ENCODE measurements around the gene SLC9A1. TPM values are rescaled to one million over a fixed set of nuclear protein-coding genes. Genes with fewer than 3 reads are reported as not detected.

Gene SLC9A1
- total and polyA plus RNA-seq, 2 experiments from 2014 or later = 13.9 to 19.4 TPM

GRCh38 chr1:27133158-27133557, 21.8 kb downstream of the SLC9A1 start:
- Histone ChIP-seq H3K27me3 (no peaks in the 10 kb centered on the region), H3K36me3 (no peaks in the 10 kb centered on the region), H3K4me1 (ENCODE audit: low read depth) (peaks cover 18% of the 10 kb centered on the region), H3K4me3 (no peak overlapping the region), H3K27ac (no peak overlapping the region), H3K9me3 (ENCODE audit: low read depth) (no peaks in the 10 kb centered on the region)
- no peak for TF ChIP-seq CTCF (IDR thresholded peaks at IDR 0.05; ENCODE audit: low read depth, low read length)
- no peak for DNase-seq (ENCODE audit: low read depth in 1 of 2, low spot score in 1 of 2)

GRCh38 chr1:27132624-27133023, 22.3 kb downstream of the SLC9A1 start:
- no peak for TF ChIP-seq CTCF (IDR thresholded peaks at IDR 0.05; ENCODE audit: low read depth, low read length)
- H3K9me3 ChIP-seq (ENCODE audit: low read depth) = no peaks in the 10 kb centered on the region
- H3K27me3 ChIP-seq = no peaks in the 10 kb centered on the region
- no peak overlapping the region for H3K27ac ChIP-seq
- peaks cover 12% of the 10 kb centered on the region for H3K4me1 ChIP-seq (ENCODE audit: low read depth)
- H3K4me3 ChIP-seq = no peak overlapping the region
- no peaks in the 10 kb centered on the region for H3K36me3 ChIP-seq
- no peak for DNase-seq (ENCODE audit: low read depth in 1 of 2, low spot score in 1 of 2)

- TF ChIP-seq CTCF (IDR thresholded peaks at IDR 0.05; ENCODE audit: low read depth, low read length) = no peak
- DNase-seq (ENCODE audit: low read depth in 1 of 2, low spot score in 1 of 2) = no peak
- no peak overlapping the region for H3K4me3 ChIP-seq
- no peak overlapping the region for H3K27ac ChIP-seq
- H3K36me3 ChIP-seq = no peaks in the 10 kb centered on the region
- no peaks in the 10 kb centered on the region for H3K9me3 ChIP-seq (ENCODE audit: low read depth)
- H3K4me1 ChIP-seq (ENCODE audit: low read depth) = peaks cover 8% of the 10 kb centered on the region
- no peaks in the 10 kb centered on the region for H3K27me3 ChIP-seq
Observed at GRCh38 chr1:27132147-27132546, 22.8 kb downstream of the SLC9A1 start.

GRCh38 chr1:27130798-27131197, 24.1 kb downstream of the SLC9A1 start:
- Histone ChIP-seq H3K27me3 (no peaks in the 10 kb centered on the region), H3K9me3 (ENCODE audit: low read depth) (no peaks in the 10 kb centered on the region), H3K4me1 (ENCODE audit: low read depth) (peaks cover 5% of the 10 kb centered on the region), H3K36me3 (no peaks in the 10 kb centered on the region), H3K27ac (no peak overlapping the region), H3K4me3 (no peak overlapping the region)
- TF ChIP-seq CTCF (IDR thresholded peaks at IDR 0.05; ENCODE audit: low read depth, low read length) = no peak
- no peak for DNase-seq (ENCODE audit: low read depth in 1 of 2, low spot score in 1 of 2)

DNA sequence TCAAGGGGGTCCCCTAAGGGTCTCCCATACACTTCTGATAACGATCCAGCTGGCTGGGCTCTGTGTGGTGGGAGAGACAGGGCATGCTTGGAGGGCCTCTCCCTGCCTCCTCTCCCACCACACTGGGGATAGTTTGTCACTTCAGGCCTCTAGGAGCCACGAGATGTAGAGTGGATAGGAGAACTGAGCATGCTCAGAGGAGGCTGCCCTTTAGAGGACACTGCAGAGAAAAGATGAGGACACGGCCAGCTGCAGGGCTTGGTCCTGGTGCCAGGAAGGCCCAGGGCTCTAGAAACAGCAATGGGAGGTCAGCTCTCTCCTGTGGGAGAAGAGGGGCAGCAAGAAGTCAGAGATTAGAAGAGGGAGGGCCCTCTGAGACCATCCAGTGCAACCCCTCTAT, 25.7 kb downstream of the SLC9A1 start:
- peak overlapping the region; percentile 30 for H3K27ac ChIP-seq
- H3K4me1 ChIP-seq (ENCODE audit: low read depth) = peaks cover 10% of the 10 kb centered on the region
- no peak for TF ChIP-seq CTCF (IDR thresholded peaks at IDR 0.05; ENCODE audit: low read depth, low read length)
- H3K9me3 ChIP-seq (ENCODE audit: low read depth) = no peaks in the 10 kb centered on the region
- no peaks in the 10 kb centered on the region for H3K36me3 ChIP-seq
- no peak overlapping the region for H3K4me3 ChIP-seq
- no peaks in the 10 kb centered on the region for H3K27me3 ChIP-seq
- DNase-seq (ENCODE audit: low read depth in 1 of 2, low spot score in 1 of 2) = no peak

GRCh38 chr1:27127419-27127818, 27.5 kb downstream of the SLC9A1 start:
- Histone ChIP-seq H3K36me3 (no peaks in the 10 kb centered on the region), H3K27ac (no peak overlapping the region), H3K27me3 (no peaks in the 10 kb centered on the region), H3K4me1 (ENCODE audit: low read depth) (peaks cover 12% of the 10 kb centered on the region), H3K9me3 (ENCODE audit: low read depth) (no peaks in the 10 kb centered on the region), H3K4me3 (no peak overlapping the region)
- no peak for TF ChIP-seq CTCF (IDR thresholded peaks at IDR 0.05; ENCODE audit: low read depth, low read length)
- DNase-seq (ENCODE audit: low read depth in 1 of 2, low spot score in 1 of 2) = no peak
